Right lobe of liver (tissue), 4 donors: ENCODE measurements around the gene COX6A2.

Source experiments
- CTCF ChIP-seq, 4 donors: fragments of 200-600 bp in 3 of 4; fragments of 450-650 bp in 1 of 4; IDR thresholded peaks; one replicate each; pipeline versions ENCODE4 v1.5.1 to v1.8.0; 2016 to 2022; ENCODE audit warnings: antibody characterized with exemption in 4 of 4, mild to moderate bottlenecking in 2 of 4
- POLR2A ChIP-seq: fragments of 450-650 bp; IDR thresholded peaks from one replicate; pipeline ENCODE4 v1.6.1; 2017; ENCODE audit warnings: antibody characterized with exemption, mild to moderate bottlenecking
- donor health status: DM: no; HTN: no; CAD: no.
- donor health status: DM: no; HTN: no; CAD: no.
- donor health status: DM: no; HTN: yes; CAD: no.

GRCh38 chr16:31409433-31409832, 18.7 kb downstream of the COX6A2 start:
- TF ChIP-seq CTCF (IDR thresholded peaks at IDR 0.05), result no peak
- no peak for TF ChIP-seq POLR2A
